OCI-LY7 (cell line): ENCODE results near the gene CRYGC. TPM values are rescaled to one million over a fixed set of nuclear protein-coding genes. Genes with fewer than 3 reads are reported as not detected.

ENCODE experiments used
- BruUV-seq: library from RNA; stranded (reverse); fragments of 400-500 nt; replicated peaks from 2 replicates; lab custom pipeline; 2021; lab: Mats Ljungman, UMichigan
- CTCF ChIA-PET: fragments of 300-600 bp; sonication (Branson Sonifier 250); formaldehyde crosslinking; loops from one replicate; lab custom pipeline; 2022; ENCODE audit warnings: antibody characterized with exemption; ENCODE audit not compliant: unreplicated experiment; lab: Charles Lee
- POLR2A ChIA-PET: fragments of 300-600 bp; sonication (Branson Sonifier 250); formaldehyde crosslinking; loops from one replicate; lab custom pipeline; 2022; ENCODE audit warnings: antibody characterized with exemption; lab: Charles Lee
- DNase-seq: peaks from one replicate; pipeline ENCODE4 v3.0.0-alpha.2; 2015; ENCODE audit warnings: low spot score
- H2AFZ ChIP-seq: fragments of 200-600 bp; sonication (generic), shearing (Covaris generic); 2 replicates; pipeline ENCODE4 v1.6.1; 2014; ENCODE audit warnings: mild to moderate bottlenecking, antibody characterized with exemption, low read length, moderate library complexity
- H3K27ac ChIP-seq: fragments of 200-600 bp; sonication (generic); 2 replicates; pipeline ENCODE4 v1.5.1; 2014; ENCODE audit warnings: mixed run types, low read depth, mild to moderate bottlenecking, moderate library complexity, low read length, inconsistent platforms; ENCODE audit not compliant: poor library complexity, severe bottlenecking
- H3K36me3 ChIP-seq: fragments of 200-600 bp; sonication (generic); 2 replicates; pipeline ENCODE4 v1.6.1; 2014; ENCODE audit warnings: mild to moderate bottlenecking, antibody characterized with exemption, low read length, moderate library complexity, mixed read lengths; ENCODE audit not compliant: insufficient read depth
- H3K4me1 ChIP-seq: fragments of 200-600 bp; sonication (generic); 2 replicates; pipeline ENCODE4 v1.5.1; 2014; ENCODE audit warnings: mild to moderate bottlenecking, low read length; ENCODE audit not compliant: insufficient read depth, poor library complexity, severe bottlenecking
- H3K4me2 ChIP-seq: fragments of 200-600 bp; sonication (generic); 2 replicates; pipeline ENCODE4 v1.6.1; 2014; ENCODE audit warnings: mild to moderate bottlenecking, low read length
- H3K4me3 ChIP-seq: fragments of 200-600 bp; sonication (generic); 2 replicates; pipeline ENCODE4 v1.5.1; 2014; ENCODE audit warnings: mild to moderate bottlenecking, low read depth, low read length; ENCODE audit not compliant: poor library complexity, severe bottlenecking
- H3K79me2 ChIP-seq: fragments of 200-600 bp; sonication (generic); 2 replicates; pipeline ENCODE4 v1.6.1; 2016; ENCODE audit warnings: low read depth, mild to moderate bottlenecking, low read length, moderate library complexity, mixed read lengths; ENCODE audit not compliant: insufficient read depth
- H3K9me2 ChIP-seq: fragments of 200-600 bp; sonication (generic); 2 replicates; pipeline ENCODE4 v1.6.1; 2016; ENCODE audit warnings: mild to moderate bottlenecking, low read length, mixed read lengths; ENCODE audit not compliant: insufficient read depth
- H3K9me3 ChIP-seq: fragments of 200-600 bp; sonication (generic); 2 replicates; pipeline ENCODE4 v1.6.1; 2014; ENCODE audit warnings: mild to moderate bottlenecking, mixed run types, low read length, mixed read lengths
- H4K20me1 ChIP-seq: fragments of 200-600 bp; sonication (generic); 2 replicates; pipeline ENCODE4 v1.6.1; 2014; ENCODE audit warnings: mild to moderate bottlenecking, antibody characterized with exemption, low read length, moderate library complexity, mixed read lengths; ENCODE audit not compliant: insufficient read depth
- EZH2phosphoT487 ChIP-seq: fragments of 200-600 bp; sonication (generic); IDR thresholded peaks from 2 replicates; pipeline ENCODE4 v1.6.1; 2018; ENCODE audit warnings: low read depth, borderline replicate concordance, mild to moderate bottlenecking, mixed run types, antibody characterized with exemption, low read length, moderate library complexity, mixed read lengths
- intact Hi-C: fragments of 100-400 bp; cut with micrococcal nuclease; formaldehyde crosslinking; loops from one replicate; pipeline ENCODE4 v1.10.0; 2022; ENCODE audit not compliant: unreplicated experiment
- total RNA-seq, 2 experiments: library from RNA; depleted of rRNA in 1 of 2; stranded (reverse); fragments of >200 nt in 1 of 2; shearing (Covaris generic) in 1 of 2; gene quantifications; 2 replicates each; pipeline ENCODE4 v1.2.3, GENCODE V29; 2014 to 2022
- TF ChIP-seq, protein P1 (sequence below): fragments of 200-600 bp; sonication (generic); conservative IDR thresholded peaks from 2 replicates; pipeline ENCODE4 v1.5.1; 2014; ENCODE audit warnings: mild to moderate bottlenecking, antibody characterized with exemption, low read length, moderate library complexity, mixed read lengths

CRYGC gene
- total RNA-seq, 2 experiments from 2014 or later, result not detected

DNA sequence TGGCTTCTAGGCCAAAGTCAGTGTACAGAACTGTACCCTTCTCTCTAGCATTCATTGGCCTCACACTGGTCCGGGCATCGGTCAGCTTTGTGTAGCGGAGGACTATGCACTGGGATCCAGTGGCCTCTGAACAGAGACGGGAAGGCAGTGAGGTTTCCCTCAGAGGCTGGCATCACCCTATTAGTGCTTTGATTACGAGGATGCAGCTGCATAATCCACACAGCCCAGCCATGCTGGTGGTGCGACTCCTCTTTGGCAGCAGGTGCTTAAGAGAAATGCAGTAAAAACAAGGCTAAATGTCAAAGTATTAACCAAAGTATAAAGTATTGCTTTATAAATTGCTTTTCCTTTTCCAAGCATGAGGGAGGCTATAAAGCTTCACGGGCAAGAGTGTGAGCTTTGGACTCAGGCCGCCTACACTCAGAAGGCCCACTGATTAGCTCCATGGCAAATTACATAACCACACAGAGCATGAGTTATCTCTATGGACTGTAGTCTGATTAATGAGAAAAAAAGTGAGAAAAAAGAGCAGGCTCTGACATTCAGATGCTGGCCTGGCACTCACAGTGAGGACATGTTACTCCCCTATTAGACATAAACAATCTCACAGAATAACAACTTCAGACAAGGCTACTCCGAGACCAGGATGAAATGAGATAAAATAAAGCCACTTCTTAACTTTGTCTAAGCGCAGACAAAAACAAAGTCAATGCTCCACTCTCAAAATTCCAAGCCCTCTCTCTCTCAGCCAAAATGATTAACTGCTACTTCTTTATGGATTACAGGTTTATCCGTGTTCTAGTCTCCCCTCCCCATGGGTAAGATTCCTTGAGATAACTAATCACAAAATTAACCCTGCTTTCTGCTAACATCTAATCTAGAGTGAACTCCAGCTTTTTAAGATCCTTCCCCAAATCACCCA lies 6.4 kb upstream of the CRYGC start:
- no peaks in the 10 kb centered on the region for H3K9me2 ChIP-seq
- H3K4me2 ChIP-seq, result no peak overlapping the region
- H3K27ac ChIP-seq, result no peak overlapping the region
- no peaks in the 10 kb centered on the region for H4K20me1 ChIP-seq
- no TSS peak for BruUV-seq
- no peak overlapping the region for H3K4me3 ChIP-seq
- no peak overlapping the region for H2AFZ ChIP-seq
- ChIA-PET POLR2A (interaction anchor here (0.6 kb wide), 1 partner anchor 17 kb away, joined by 3 read pairs; no protein-coding TSS in a partner anchor), CTCF (no interaction called here)
- DNase-seq, result no peak
- no peak for TF ChIP-seq EZH2phosphoT487
- TF ChIP-seq, protein P1, sequence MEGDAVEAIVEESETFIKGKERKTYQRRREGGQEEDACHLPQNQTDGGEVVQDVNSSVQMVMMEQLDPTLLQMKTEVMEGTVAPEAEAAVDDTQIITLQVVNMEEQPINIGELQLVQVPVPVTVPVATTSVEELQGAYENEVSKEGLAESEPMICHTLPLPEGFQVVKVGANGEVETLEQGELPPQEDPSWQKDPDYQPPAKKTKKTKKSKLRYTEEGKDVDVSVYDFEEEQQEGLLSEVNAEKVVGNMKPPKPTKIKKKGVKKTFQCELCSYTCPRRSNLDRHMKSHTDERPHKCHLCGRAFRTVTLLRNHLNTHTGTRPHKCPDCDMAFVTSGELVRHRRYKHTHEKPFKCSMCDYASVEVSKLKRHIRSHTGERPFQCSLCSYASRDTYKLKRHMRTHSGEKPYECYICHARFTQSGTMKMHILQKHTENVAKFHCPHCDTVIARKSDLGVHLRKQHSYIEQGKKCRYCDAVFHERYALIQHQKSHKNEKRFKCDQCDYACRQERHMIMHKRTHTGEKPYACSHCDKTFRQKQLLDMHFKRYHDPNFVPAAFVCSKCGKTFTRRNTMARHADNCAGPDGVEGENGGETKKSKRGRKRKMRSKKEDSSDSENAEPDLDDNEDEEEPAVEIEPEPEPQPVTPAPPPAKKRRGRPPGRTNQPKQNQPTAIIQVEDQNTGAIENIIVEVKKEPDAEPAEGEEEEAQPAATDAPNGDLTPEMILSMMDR, result no peak
- H3K4me1 ChIP-seq, result no peaks in the 10 kb centered on the region
- no peaks in the 10 kb centered on the region for H3K36me3 ChIP-seq
- H3K79me2 ChIP-seq, result no peaks in the 10 kb centered on the region
- no peaks in the 10 kb centered on the region for H3K9me3 ChIP-seq
- intact Hi-C loops, result no loop called here

DNA sequence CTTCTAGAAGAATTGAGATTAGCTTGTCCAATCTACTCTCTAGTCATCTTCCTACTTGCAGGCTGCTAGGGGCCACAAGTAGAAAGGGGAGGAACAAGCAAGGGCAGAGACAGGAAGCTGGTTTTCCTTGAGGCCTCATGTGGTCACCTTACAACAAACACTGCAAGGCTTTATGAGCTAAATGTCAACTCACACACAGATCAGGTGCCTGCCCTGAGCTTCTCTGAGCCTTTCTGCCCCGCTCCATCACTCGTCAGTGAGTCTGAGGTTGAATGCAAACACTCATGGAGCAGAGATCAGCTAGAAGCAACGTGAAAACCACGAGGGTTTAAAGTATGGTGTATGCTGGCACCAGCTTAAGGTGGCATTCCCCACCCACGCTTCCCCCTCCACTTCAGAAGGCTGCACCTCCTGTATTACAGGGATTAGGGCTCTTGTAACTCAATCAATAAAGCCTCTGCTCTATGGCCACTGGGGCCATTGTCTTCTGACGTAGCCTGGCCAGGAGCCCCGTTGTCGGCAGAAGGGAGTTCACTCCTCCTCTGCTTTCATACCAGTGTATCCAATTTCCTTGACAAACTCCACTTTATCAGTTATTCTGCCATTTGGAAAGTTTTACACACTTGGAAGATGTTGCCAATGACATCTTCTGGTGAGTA lies 5.4 kb upstream of the CRYGC start:
- TF ChIP-seq, protein P1, result no peak
- TF ChIP-seq EZH2phosphoT487, result no peak
- CTCF ChIA-PET, result interaction anchor here (0.5 kb wide), 1 partner anchor 468 kb away, joined by 3 read pairs; no protein-coding TSS in a partner anchor

More for the DNA sequence above, 5.4 kb upstream of the CRYGC start:
- DNase-seq, result no peak
- Histone ChIP-seq H3K4me2 (no peak overlapping the region), H3K36me3 (no peaks in the 10 kb centered on the region), H3K9me3 (no peaks in the 10 kb centered on the region), H2AFZ (no peak overlapping the region), H3K79me2 (no peaks in the 10 kb centered on the region), H3K9me2 (no peaks in the 10 kb centered on the region), H3K27ac (no peak overlapping the region), H3K4me3 (no peak overlapping the region), H3K4me1 (no peaks in the 10 kb centered on the region), H4K20me1 (no peaks in the 10 kb centered on the region)
- intact Hi-C loops, result no loop called here
- POLR2A ChIA-PET, result interaction anchor here (0.6 to 1.0 kb wide), 3 partner anchors 18 to 35 kb away, joined by 3 to 4 read pairs (median 3); no protein-coding TSS in a partner anchor
- BruUV-seq, result no TSS peak
